Inferior parietal cortex (tissue), 1 donor: Measurements from ENCODE around the gene PTER.

Experiments
- DNase-seq: peaks from one replicate; pipeline ENCODE4 v3.0.0-alpha.2; 2016; ENCODE audit errors: extremely low spot score

The PTER gene, protein sequence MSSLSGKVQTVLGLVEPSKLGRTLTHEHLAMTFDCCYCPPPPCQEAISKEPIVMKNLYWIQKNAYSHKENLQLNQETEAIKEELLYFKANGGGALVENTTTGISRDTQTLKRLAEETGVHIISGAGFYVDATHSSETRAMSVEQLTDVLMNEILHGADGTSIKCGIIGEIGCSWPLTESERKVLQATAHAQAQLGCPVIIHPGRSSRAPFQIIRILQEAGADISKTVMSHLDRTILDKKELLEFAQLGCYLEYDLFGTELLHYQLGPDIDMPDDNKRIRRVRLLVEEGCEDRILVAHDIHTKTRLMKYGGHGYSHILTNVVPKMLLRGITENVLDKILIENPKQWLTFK

DNA sequence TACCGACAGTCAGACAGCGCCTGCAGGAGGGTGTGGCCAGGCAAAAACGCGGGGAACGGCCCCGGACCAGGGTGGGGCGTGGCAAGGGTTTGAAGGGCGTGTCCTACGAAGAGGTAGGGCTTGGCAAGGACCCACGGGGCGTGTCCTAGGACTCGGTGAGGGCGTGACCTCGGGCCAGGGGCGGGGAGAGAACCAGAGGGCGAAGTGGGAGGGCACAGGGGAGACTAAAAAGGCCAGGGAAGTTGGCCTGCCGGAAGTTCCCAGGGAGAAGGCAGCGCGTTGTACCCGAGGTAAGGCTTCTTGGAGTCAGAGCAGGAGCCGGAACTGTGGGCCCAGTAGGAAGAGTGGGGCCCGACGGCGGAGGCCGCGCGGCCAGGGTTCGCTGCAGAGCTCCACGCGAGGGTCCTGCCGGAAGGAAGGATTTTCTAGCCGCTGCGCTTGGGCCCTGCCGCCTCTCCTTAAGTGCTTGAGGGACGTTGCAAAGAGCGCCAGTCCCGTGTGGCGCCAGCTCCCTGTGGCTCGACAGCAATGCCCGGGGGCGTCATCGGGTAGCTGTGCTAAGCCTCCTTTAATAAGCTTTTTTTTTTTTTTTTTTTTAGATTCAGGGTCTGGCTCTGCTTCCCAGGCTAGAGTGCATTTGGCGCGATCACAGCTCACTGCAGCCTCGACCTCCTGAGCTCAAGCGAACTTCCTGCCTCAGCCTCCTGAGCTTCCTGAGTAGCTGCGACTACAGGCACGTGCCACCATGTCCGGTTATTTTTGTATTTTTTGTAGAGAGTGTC is at the start of gene PTER:
TSS of gene PTER (plus strand) at position 253 of the 782 bp plus-strand sequence. CDS start 47,375 bp downstream, outside the sequence.
- DNase-seq: peak; percentile 53

DNA sequence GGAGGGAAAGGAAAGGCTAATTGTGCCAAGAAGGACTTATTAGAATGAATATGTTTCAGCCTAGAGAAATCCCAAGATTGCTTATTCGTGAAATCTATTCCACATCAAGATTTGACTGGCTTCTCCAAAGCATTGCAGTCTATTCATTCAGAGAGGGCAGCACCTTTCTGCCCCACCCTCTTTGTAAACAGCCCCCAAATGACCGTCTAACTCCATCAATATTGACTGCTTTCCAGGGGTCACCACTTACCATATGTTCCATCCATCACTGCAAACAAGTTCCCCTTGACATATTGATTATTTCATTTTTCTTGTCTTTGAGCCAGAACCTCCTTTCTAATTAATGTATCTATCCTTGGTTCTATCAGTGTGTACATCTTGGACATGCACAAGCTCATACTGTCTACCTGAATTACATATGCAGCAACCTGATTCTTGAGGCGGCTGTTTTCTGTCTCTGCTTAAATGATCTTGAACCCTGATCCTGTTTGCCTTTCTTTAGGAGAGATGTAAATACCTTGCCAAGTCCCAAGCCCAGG is 44.2 kb upstream of the PTER start:
- no peak for DNase-seq

DNA sequence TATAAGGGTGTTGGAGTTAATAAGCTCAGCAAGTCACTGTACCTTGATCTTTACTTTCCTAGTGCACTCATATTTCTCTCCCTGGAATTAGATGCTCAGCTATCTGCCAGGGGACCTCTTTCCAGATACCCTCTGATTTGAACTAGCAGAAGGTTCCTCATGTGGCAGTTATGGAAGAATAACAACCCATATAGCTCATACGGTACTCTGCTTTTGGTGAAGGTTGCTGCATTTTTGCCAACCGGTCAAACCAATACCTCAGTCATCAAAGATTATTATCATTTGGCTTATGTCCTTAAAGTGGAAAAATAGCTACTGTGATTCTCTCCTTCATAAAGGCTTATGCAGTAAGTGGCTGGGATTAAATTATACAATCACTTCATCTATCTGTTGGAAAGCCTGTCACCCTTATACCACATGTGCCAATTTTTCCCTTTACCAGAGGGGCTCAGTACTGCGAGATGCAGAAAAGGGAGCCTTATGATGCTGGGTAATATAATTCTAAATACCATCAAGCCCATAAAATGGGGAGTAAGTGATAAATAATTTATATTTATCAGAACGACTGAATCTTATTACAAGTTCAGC is 43.4 kb upstream of the PTER start:
- DNase-seq: no peak

DNA sequence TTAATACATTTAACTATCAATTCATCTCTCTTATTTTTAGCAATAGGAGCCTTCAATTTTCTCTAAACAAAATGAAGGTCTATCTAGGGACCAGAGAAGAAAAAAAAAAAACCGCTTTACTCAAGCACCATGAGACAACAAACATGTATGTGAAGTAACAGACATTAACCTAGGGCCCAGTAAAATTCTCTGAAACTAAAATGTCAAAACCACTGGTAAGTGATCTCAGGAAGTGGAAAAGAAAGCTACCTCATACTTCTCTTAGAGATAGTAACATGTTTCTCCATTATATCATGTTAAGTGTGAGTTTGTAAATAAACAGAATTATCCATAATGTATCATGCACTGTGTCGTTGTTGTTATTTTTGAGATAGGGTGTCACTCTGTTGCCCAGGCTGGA is 35.4 kb upstream of the PTER start:
- DNase-seq: no peak

DNA sequence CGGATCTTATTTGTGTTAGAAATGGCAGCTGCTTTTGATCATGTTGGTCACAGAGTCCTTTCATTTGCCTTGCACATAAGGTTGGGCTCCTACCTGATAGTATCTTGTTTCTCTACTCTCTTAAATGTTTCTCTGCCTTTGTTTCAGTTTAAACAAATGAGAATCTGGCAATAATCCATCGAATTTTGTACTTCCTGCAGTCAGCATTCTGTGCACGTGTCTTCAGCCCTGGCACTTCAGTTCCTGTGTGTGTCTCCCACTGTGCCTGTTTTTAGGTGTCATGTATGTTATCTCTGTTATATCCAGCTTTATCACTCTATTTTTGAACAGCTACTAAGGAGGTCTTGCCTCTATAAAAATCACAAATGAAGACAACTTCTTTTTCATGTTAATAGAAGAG is 28.4 kb upstream of the PTER start:
- DNase-seq: no peak

DNA sequence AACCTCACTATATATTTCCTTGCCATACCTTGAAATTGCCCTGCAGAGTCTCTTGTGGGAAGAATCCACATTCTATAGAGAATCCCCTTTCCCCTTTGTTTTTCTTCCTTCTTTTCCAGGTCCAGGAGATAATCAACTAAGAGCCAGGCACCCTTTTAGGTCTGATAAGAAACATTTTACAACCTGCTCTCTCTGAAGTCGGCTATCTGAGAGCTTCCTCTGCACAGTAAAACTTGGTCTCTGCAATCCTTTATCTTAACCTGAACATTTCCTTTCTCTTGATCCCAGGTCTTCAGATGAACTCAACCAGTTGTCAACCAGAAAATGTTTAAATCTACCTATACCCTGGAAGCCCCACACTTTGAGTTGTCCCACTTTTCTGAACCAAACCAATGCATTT is 19.5 kb upstream of the PTER start:
- DNase-seq: no peak

DNA sequence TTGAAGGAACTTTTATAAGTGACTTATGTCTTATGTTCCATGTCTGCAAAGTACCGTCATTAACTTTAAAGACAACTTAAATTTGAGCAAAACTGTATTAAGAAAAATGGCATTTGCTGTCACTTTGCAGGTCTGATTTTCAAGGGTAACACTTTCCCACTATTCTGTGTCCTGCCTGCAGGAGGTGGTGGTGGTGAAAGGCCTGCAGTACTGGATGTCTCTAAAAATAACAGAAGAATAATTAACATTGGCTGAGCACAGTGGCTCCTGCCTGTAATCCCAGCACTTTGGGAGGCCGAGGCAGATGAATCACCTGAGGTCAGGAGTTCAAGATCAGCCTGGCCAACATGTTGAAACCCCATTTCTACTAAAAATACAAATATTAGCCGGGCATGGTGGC is 13.2 kb upstream of the PTER start:
- DNase-seq: no peak

DNA sequence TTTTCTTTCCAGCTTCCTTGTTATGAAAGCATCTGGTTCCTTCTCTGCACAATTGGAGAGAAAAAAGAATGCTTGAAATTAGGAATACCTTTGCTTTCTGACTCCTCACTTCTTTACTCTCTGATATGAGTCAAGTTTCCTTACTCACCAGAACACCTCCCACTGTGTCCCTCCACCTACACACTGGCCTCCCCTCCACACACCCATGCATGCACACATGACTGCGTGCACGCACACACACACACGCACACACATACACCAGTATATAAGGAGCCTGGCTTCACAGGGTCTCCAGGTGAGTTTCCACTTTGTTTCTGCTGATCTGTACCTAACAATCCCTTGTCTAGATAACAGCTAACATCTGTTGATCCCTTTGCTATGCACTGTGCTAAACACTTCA is 11.4 kb upstream of the PTER start:
- DNase-seq: peak; percentile 16

DNA sequence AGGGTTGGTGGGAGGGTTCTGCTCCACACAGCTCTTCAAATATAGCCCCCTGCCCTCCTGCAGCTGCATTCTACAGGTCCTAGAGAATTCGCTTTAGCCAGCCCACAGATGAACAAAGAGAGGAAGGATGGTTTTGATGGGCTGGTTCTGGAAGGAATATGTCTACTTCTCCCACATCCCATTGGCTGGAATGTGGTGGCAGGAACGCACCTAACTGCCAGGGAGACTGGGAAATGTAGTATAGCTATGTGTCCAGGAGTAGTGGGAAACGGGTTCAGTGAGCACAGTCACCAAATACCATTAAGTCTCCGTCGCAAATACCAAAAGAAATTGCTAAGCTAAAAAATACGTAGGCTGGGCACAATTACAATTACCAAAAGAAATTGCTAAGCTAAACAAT is 7.3 kb upstream of the PTER start:
- no peak for DNase-seq

DNA sequence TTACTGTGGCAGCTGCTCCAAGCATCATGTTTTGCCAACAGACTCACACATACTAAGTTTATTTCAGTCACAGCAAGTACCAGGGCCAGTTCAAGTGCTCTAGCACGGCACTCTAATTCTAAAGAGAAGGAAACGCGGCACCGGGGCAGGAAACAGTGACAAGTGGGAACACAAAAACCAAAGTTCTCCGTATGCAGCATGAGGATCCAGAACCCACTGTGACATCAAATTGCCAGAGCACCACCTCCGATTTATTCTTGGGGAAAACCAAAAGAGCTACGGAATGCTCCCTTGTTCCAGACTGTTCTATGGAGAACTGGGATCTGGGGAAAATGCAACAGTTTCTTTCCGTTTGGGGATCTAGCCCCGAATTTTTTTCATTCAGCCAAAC is 448 bp upstream of the PTER start:
- DNase-seq: no peak

DNA sequence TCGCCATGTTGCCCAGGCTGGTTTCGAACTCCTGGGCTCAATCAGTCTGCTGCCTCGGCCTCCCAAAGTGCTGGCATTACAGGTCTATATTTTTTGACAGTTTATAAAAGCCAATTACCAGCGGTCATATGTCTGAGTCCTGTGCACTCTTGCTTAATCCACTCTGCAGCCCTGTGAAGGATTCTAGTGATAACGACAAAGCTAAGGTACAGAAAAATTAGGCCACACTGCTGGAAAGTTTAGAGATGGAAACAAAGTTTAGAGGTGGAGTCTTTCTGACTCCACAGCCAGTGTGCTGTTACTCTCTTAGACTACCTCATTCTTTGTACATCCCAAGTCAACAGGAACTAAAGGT is 707 bp downstream of the PTER start:
- DNase-seq: no peak

DNA sequence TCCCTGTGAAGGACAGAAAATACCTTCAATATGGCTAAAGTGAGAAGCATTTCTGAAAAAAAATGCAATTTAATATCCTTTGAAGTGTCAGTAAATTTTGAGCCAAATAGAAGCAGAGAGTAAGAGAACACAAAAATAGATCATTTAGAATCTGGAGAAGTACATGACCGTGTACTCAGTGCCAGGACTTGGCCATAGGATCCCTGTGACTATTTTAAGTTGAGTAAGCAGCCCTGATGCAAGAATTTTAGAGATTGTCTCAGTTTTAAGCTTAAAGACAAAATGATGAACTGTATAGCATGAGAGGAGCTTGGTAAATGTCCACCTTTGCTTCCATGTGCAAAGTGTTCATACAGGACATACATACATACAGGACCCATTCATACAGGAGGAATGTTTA is 2.5 kb downstream of the PTER start:
- DNase-seq: no peak

DNA sequence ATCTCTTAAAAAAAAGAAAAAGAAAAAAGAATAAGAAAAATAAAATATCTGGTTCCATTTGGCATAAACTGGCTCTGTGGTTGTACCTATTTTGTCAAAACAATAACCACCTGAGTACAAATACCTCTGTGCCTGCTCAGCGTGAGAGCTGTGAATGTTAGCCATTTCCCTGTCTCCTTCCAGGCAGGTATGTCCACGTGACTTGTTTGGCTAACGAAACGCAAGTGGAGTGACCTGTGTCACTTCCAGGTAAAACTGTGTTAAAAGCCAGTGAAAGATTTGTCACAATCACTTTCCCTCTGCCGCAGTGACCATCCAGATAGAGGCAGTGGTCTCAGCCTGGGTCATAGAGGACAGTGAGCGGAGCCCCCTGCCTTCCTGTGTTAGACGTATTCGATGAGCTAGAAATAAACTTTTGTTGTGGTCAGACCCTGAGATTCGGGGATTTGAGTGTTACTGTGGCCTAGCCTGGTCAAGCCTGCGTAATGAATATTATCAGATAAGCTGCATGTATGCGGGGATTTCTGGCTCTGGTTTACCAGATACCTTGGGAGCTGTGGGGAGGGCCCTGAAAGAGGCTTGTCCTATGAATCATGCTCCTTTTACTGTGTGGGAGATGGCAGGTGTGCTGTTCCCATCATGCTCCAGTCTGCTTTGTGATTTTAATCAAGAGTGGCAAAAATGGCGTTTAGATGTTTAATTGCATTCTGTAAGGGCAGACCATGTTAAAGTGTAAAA is 3.8 kb downstream of the PTER start:
- no peak for DNase-seq

DNA sequence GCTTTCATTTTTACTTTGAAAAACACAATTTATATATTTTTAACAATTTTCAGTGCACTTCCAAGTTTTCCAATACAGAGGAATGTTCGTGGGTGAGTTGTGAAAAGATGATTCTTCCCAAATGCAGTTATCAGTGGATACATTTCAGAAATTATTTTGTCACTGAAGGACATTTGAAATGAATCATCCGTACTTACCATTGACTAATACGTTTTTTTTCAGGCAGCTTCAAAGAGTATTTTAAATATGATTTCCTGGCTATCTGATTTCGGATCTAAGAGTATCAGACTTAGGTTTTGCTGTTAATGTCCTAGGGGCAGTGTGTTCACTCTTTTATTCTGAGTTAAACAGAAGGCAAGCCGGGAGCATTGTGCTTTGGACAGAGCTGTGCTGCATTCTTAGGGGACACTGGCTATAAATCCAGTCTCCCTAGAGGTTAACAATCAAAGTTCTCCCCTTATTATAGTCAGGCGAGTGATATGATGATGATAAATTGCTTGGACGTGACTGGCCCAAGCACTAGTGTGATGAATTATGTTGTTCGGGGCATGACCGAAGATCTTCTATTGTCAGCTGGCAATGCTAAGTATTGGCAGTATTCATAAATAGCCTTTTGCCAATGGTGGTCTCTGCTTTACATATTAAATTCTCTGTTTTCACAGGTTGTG is 4.5 kb downstream of the PTER start:
- DNase-seq: no peak

DNA sequence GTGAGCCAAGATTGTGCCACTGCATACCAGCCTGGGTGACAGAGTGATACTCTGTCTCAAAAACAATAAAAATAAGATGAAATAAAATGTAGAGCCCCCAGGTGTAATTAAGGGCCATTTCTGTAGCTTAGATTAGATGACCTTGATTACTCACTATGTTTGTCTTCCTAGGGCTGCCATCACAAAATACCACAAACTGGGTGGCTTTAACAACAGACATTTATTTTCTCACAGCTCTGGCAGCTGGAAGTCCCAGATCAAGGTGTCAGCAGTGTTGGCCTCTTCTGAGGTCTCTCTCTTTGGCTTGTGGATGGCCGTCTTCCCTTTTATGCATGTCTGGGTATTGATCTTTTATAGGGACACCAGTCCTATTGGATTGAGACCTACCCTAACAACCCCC is 6.1 kb downstream of the PTER start:
- DNase-seq: no peak

DNA sequence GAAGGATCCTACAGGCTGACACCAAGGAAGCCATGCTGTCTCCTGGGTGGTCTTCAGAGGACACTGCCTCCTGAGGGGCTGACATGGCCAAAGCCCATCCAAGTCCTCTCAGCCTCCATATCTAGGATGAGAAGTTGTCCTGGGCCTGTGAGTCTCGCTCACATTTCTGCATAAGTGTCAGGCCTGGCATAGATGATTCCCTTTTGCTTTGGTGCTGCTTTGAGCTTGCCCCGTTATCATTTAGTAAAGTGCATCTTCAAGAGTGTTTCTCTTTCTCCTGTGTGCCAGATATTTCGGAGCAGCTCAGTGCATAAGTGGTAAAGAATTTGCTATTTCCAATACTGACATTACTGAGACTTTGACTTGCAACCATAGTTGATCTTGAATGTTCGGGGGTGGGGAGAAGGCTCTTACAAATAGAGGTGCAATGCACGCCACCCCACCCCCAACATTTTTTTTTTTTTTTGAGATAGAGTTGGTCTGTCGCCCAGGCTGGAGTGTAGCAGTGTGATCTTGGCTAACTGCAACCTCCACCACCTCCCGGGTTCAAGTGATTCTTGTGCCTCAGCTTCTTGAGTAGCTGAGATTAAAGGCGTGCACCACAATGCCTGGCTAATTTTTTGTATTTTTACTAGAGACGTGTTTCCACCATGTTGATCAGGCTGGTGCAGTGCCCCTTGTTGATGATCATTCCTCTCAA is 9.1 kb downstream of the PTER start:
- DNase-seq: no peak

DNA sequence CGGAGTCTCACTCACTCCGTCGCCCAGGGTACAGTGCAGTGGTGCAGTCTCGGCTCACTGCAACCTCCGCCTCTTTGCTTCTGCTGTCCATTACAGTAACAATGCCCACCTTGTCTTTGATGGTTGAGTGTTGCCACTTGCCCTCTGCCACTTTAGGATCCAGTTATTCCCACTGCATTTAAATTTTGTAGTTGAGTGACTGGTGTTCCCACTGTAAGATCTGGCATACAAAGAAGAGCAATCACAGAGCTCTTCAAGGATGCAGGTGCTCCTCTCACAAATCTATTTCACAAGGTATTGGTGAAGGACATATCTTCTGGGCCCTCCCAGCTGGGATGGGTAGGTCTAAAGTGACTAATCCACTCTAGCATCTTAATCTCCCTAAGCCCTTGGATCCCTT is 12.6 kb downstream of the PTER start:
- no peak for DNase-seq

DNA sequence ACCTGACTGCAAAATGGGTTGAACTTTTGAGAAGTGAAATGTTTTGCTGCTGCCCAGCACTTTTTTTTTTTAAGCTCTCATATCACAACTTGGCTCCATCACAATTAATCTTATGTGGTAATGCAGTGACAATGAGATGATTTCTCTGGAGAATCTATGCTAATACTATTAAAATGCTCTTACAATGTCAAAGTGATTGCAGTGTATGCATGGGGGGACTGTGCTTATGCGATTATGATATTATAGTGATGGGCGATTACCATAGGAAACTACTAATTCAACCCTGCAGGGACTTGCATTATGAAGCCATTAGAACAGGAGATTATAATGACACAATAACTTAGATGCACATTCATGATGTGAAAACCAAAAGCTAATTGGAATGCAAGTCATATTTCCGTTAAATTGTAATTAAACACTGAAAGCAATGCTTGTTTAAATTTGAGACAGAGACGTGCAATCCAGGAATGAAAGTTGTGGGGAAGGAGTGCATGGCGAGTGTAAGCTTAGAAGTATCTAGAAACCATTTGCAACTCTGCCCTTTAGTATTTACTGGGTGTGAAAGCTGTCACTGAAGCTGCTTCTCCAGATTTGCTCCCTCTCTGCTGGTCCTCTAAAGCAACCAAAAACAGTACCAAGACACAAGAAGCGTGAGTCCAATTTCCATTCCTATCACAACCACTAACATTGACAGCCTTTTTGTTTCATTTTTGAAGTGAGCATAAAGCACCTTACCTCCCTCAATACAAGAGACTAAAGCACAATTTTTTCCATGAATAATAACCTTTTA is 21.6 kb downstream of the PTER start:
- no peak for DNase-seq

DNA sequence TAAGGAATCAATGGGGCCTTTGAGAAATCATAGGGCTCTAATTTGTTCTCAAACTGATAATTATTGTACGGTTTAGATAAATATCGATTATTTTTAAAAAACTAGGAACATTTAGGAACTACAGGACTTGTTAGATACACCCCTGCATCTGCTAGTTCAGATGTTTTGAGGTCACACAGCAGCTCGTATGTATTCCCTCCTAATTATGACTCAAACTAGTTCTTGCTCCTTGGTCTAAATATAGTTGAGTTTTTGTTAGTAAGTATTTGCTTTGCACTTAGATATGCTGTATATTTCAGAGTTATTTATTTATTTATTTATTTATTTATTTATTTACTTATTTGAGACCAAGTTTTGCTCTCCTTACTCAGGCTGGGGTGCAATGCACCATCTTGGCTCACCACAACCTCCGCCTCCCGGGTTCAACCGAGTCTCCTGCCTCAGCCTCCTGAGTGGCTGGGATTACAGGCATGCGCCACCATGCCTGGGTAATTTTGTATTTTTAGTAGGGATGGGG is 22.7 kb downstream of the PTER start:
- DNase-seq: no peak

DNA sequence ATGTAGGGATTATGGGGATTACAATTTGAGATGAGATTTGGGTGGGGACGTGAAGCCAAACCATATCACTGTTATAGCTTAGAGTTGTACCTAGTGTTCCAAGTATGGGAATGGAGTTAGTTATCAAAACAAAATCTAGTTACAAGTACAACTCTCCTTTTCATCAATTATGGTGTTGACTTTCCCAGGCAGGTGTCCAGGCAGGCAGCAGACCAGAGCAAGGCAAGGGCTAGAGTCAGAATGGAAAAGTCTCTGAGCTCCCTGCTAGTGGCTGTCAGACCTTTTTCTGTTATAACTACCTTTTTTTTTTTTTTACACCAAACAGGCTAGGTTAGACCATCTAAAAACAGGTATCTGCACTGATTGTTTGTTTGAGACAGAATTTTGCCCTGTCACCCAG is 29.2 kb downstream of the PTER start:
- no peak for DNase-seq
